Activated CD4-positive, alpha-beta T cell treated with anti-CD3 and anti-CD28 coated beads for 24 hours (primary cell): Measurements from ENCODE around the gene TSTD2.

Source experiments
- DNase-seq, 2 donors: peaks; one replicate each; pipeline ENCODE4 v3.0.0-alpha.2; 2020; ENCODE audit warnings: low read depth in 2 of 2

Gene TSTD2

GRCh38 chr9:97562542-97562941 lies 70.6 kb downstream of the TSTD2 start:
- DNase-seq, result no peak

GRCh38 chr9:97561501-97561900 lies 71.7 kb downstream of the TSTD2 start:
- no peak for DNase-seq

GRCh38 chr9:97560851-97561250 lies 72.3 kb downstream of the TSTD2 start:
- DNase-seq, result no peak

GRCh38 chr9:97560154-97560553 lies 73.0 kb downstream of the TSTD2 start:
- DNase-seq, result no peak

GRCh38 chr9:97559111-97559514 lies 74.1 kb downstream of the TSTD2 start:
- DNase-seq, result no peak

- no peak for DNase-seq
Observed at GRCh38 chr9:97558701-97559101, 74.5 kb downstream of the TSTD2 start.

GRCh38 chr9:97557606-97558095 lies 75.5 kb downstream of the TSTD2 start:
- DNase-seq, result no peak

- no peak for DNase-seq
Observed at GRCh38 chr9:97556721-97557605, 76.2 kb downstream of the TSTD2 start.

GRCh38 chr9:97556036-97556720 lies 77.0 kb downstream of the TSTD2 start:
- no peak for DNase-seq

- DNase-seq, result no peak
Observed at GRCh38 chr9:97555164-97555563, 78.0 kb downstream of the TSTD2 start.

- no peak for DNase-seq
Observed at GRCh38 chr9:97554566-97555075, 78.5 kb downstream of the TSTD2 start.

- DNase-seq, result no peak
Observed at GRCh38 chr9:97553841-97554240, 79.3 kb downstream of the TSTD2 start.

GRCh38 chr9:97553141-97553540 lies 80.0 kb downstream of the TSTD2 start:
- no peak for DNase-seq

GRCh38 chr9:97551308-97551707 lies 81.9 kb downstream of the TSTD2 start:
- no peak for DNase-seq

- DNase-seq, result no peak
Observed at GRCh38 chr9:97550386-97550785, 82.8 kb downstream of the TSTD2 start.
